ENCODE measurements around the gene NOC4L. TPM values are rescaled to one million over a fixed set of nuclear protein-coding genes. Genes with fewer than 3 reads are reported as not detected.

NOC4L gene
- total and polyA plus RNA-seq, 2 donors (not counting 3 experiments of a cell fraction or from before 2014, with no cell fraction given), result 19.4 to 29.4 TPM

DNA sequence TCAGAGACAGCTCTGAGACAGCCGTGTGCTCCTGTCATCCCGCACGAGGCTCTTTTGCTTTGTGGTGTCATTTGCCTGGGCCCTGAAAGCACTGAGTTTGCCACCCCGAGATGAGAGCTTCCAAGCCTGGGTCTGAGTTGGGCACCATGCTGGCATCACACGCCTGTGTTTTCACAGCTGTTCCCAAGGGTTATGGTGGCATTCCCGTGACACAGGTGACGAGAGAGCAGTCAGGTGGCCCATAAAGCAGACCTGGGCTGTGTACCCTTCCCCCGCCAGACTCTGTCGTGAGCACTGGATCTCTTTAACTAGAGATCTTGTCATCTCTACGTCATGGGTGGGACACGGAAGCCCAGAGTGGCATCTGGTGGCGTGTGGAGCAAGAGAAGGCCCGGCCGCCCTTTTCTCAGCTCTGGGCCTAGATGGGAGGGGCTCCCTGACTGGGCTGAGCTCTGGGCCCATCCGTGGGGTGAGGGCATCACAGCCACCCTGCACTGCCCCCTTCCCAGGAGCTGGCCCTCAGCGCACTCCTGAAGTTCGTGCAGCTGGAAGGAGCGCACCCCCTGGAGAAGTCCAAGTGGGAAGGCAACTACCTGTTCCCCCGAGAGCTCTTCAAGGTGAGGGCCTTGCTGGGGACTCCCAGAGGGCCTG, 2.6 kb downstream of the NOC4L start:
- dilution Hi-C loops (cut with MboI; ENCODE audit: extremely low pct_ligation_motif_present, low sequenced_read_pairs), result no loop called here
- no peak overlapping the region for H2AFZ ChIP-seq (ENCODE audit: low read depth, low read length)

More for the DNA sequence above, 2.6 kb downstream of the NOC4L start:
- no peaks in the 10 kb centered on the region for H3K27me3 ChIP-seq (ENCODE audit: control insufficient read depth in 2 of 2, insufficient read depth in 2 of 2, low read length in 2 of 2)
- H3K4me2 ChIP-seq (ENCODE audit: insufficient read depth, low read length), result no peak overlapping the region
- no peaks in the 10 kb centered on the region for H3K9me1 ChIP-seq (replicated peaks; ENCODE audit: control insufficient read depth, extremely low read depth, insufficient read depth, low read length)
- no peaks in the 10 kb centered on the region for H3K9me3 ChIP-seq (replicated peaks; ENCODE audit: control insufficient read depth, insufficient read depth, low read length)
- DNase-seq (ENCODE audit: low read depth, low spot score) (no peak), FAIRE-seq (no peak)
- no peak overlapping the region for H3K27ac ChIP-seq (ENCODE audit: insufficient read depth, low read depth, low read length)
- no peak overlapping the region for H3K9ac ChIP-seq (replicated peaks; ENCODE audit: extremely low read depth, insufficient read depth, low read length)
- no TSS peak for BruUV-seq (replicated peaks)
- intact Hi-C loops (cut with micrococcal nuclease), result no loop called here
- no peaks in the 10 kb centered on the region for H4K20me1 ChIP-seq (replicated peaks; ENCODE audit: control insufficient read depth, extremely low read depth, insufficient read depth, low read length)
- ChIA-PET CTCF (interaction anchor here (1.2 kb wide), 1 partner anchor 267 kb away, joined by 6 read pairs; no protein-coding TSS in a partner anchor), POLR2A (no interaction called here)
- H3K4me1 ChIP-seq (ENCODE audit: control insufficient read depth, extremely low read depth, insufficient read depth, low read length), result peaks cover 14% of the 10 kb centered on the region
- peaks cover 0 to 10% of the 10 kb centered on the region in 2 experiments for H3K36me3 ChIP-seq (ENCODE audit: control insufficient read depth in 2 of 2, extremely low read depth in 1 of 2, insufficient read depth in 2 of 2, low read length in 2 of 2)
- TF ChIP-seq GATA2 (IDR thresholded peaks at IDR 0.05; ENCODE audit: insufficient read depth, insufficient read length, low read depth, low read length) (no peak), EZH2 (IDR thresholded peaks at IDR 0.05; ENCODE audit: borderline replicate concordance, low read depth, low read length, severe bottlenecking) (no peak), POLR2AphosphoS5 (IDR thresholded peaks at IDR 0.05; ENCODE audit: insufficient read depth, low read depth, low read length) (no peak), FOS (IDR thresholded peaks at IDR 0.05; ENCODE audit: borderline replicate concordance, insufficient read depth, low read length) (no peak), MYC (IDR thresholded peaks at IDR 0.05; ENCODE audit: low read depth, low read length) (no peak), JUN (IDR thresholded peaks at IDR 0.05; ENCODE audit: borderline replicate concordance, insufficient read depth, insufficient read length, low read depth) (no peak), POLR2A (IDR thresholded peaks at IDR 0.05; ENCODE audit: low read depth, low read length) (no peak)
- TF ChIP-seq, protein P1, sequence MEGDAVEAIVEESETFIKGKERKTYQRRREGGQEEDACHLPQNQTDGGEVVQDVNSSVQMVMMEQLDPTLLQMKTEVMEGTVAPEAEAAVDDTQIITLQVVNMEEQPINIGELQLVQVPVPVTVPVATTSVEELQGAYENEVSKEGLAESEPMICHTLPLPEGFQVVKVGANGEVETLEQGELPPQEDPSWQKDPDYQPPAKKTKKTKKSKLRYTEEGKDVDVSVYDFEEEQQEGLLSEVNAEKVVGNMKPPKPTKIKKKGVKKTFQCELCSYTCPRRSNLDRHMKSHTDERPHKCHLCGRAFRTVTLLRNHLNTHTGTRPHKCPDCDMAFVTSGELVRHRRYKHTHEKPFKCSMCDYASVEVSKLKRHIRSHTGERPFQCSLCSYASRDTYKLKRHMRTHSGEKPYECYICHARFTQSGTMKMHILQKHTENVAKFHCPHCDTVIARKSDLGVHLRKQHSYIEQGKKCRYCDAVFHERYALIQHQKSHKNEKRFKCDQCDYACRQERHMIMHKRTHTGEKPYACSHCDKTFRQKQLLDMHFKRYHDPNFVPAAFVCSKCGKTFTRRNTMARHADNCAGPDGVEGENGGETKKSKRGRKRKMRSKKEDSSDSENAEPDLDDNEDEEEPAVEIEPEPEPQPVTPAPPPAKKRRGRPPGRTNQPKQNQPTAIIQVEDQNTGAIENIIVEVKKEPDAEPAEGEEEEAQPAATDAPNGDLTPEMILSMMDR (IDR thresholded peaks at IDR 0.05; ENCODE audit: extremely low read depth in 1 of 2, insufficient read depth in 1 of 2, low read depth in 1 of 2, low read length in 2 of 2), result no peak
- TF ChIP-seq, protein P2, sequence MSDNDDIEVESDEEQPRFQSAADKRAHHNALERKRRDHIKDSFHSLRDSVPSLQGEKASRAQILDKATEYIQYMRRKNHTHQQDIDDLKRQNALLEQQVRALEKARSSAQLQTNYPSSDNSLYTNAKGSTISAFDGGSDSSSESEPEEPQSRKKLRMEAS (IDR thresholded peaks at IDR 0.05; ENCODE audit: insufficient read depth, insufficient read length), result no peak
- peaks cover 34% of the 10 kb centered on the region for H3K79me2 ChIP-seq (ENCODE audit: control insufficient read depth, insufficient read depth, low read length)
- no peak overlapping the region for H3K4me3 ChIP-seq (replicated peaks in 1 of 3; ENCODE audit: insufficient read depth in 1 of 3, low read depth in 1 of 3, low read length in 3 of 3)
